HG02610 (cell line): ENCODE data around the gene DPM3.
"Not testable (repeated sequence)": the region's sequence is repeated elsewhere in the genome, so short reads cannot be mapped to it uniquely, and the experiment has no call there.

Source experiments
- ATAC-seq: cut with Tn5 transposase; IDR thresholded peaks from one replicate; pipeline ENCODE4 v1.9.1; 2021; ENCODE audit warnings: mild to moderate bottlenecking, moderate library complexity; ENCODE audit not compliant: unreplicated experiment

The DPM3 gene

DNA sequence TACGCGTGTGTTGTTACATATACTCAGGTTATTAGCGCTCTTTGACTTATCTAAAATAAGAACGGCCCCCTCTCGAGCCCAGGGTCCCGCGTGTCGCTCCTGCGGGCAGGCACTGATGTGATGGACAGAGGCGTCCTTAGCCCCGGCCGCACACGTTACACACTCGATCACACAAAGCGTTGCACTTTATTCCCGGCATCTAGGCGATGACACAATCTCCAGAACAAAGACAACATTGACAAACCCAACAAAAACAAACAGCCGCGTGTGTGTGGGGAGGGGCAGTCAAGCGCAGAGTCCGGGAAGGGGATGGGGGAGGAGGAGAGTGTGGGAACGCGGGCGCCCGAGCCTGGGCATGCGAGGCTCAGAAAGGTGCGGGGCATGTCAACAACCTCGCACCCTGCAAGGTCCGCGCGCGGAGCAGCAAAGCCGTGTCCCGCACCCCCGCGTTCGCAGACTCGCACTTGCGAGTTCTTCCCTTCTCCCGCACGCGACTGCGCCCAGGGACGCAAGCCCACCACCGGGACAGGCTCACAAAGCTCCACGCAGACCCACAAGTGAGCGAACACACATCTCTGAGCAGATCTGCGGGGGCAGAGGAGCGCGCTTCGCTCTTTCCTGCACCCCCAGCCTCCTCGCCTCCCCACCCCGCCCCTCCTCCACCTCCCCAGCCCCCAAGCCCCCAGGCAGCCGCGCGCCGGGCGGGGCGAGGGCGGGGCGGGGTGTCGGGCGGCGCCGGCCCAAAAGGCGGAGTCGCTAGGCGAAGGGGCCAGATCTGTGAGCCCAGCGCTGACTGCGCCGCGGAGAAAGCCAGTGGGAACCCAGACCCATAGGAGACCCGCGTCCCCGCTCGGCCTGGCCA, 13.0 kb downstream of the DPM3 start, which contains the start of gene EFNA1:
EFNA1 (plus strand) TSS at position 772 of the 862 bp plus-strand sequence. CDS start 102 bp downstream, outside the sequence.
- no peak for ATAC-seq

DNA sequence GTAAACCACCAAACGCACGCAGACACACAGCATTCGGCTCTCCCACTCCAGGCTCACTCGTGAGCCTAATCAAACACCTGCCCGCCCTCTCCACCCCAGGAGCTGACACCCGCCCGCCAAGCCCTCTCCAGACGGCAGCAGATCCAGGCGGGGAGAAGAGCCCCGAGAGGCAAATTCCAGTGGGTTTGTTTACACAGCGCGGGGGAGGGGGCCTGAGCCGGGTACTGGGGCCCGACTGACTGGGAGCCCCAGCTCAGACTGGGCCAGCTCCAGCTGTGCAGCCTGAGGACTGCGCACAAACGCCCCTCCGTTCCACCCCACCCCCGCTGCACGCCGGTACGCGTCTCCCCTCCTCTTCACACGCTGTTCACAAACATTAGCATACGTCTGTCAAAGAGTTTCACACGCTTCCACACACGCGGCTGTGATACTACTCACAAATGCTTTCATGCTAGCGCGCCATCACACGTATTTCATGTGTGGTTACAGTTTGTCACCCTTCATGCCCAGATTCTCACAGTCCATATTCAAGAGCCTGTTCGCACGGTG, 13.7 kb downstream of the DPM3 start:
- no peak for ATAC-seq

DNA sequence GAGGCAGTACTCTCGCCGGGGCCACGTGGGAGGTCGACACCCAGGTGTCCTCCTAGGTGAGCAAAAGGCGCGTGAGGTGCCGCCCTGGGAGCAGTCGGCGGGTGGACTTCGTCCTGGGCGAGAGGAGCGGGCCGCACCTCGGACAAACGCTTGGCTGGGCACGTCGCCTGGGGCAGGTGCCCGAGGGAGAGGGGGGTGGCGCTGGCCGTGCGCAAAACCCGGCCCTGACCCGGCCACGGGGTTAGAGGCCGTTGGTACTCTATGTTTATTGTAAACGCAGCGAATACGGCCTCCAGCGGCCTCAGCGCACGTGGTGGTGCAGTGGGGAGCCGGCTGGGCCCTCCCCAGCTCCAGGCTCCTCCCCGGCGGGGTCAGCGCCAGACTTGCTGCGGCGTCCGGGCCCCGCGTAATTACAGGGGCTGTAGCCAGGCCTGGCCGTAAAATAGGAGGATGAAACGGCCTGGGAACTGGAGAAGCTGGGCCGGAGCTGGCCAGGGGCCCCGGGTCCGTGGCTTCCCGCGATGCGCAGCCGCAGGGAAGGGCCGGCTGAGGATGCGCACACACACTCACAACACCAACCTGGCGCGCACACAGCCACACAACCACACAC, 14.3 kb downstream of the DPM3 start:
- no peak for ATAC-seq

DNA sequence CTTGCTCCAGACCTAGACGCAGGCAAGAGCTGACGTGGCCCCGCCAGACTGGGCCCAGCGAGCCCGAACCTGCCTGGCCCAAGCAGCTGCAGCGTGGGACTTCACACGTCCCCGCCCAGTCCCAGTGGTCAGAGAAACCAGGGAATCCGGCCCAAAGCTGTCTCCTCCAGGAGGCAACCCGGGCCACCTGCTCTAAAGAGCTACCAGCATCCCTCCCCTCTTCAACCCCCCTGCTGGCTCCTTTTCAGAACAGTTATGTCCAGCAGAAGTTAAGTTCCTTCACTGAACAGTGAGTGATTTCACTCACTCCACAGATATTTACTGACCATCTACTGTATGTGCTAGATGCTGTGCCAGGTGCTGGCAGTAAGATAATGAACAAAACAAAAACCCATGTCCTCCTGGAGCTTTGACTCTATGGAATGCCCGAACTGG, 14.8 kb downstream of the DPM3 start:
- ATAC-seq: no peak

DNA sequence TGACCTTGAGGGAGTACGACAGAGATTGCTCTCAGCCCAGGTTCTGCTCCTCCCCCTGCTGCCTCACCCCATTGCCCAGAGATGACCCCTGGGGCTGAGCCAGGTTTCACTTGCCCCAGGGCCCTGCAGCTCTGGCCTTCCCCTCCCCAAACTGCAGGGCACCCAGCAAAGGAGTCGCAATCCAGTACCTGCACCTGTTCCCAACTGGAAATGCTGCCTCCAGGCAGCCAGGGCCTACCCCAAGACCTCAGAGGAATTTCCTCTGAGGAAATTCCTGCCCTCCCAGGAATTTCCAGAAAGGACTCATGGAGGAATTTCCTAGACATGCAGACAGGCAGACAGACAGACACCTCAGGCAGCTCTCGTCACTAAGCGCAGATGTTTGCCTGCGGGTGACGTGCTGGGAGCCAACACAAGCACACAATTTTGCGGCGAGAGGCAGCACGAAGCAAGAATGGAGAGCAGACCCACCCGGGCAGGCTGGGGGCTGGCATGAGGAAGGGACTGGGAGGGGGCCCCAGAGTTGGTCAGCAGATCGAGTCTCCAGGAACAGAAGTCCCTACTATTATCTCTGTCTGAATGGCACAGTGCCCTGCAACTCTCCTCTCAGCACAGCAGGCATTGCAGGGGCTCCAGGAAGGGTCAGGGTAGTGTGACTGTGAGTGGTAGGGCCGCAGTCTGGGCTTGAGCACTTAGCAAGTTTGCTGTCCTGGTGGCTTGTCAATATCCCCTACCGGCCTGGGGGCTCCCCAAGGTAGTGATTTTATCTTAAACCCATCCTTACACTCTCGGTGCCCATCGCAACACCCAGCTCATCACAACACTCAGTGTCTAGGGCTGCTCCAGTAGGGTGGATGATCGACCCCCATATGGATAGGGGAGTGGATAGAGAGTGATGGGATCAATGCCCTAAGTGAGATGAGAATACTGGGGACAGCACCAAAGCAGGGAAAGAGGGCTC, 15.5 kb downstream of the DPM3 start:
- no peak for ATAC-seq

DNA sequence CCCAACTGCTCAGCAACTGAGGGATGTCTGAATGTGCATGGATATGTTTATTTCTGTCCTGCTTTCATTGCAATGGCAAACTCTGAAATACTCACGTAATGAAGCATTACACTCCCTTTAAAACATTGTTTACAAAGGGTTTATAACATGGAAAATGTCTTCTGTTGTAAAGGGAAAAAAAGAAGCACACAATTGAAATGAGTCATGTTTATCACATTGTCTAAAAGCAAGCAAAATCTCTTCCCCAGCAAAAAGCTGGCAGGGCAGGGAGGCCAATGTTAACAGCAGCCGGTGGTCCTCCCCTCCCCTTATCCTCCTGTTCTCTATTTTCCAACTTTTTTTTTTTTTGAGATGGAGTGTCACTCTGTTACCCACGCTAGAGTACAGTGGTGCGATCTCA, 16.5 kb downstream of the DPM3 start:
- no peak for ATAC-seq

DNA sequence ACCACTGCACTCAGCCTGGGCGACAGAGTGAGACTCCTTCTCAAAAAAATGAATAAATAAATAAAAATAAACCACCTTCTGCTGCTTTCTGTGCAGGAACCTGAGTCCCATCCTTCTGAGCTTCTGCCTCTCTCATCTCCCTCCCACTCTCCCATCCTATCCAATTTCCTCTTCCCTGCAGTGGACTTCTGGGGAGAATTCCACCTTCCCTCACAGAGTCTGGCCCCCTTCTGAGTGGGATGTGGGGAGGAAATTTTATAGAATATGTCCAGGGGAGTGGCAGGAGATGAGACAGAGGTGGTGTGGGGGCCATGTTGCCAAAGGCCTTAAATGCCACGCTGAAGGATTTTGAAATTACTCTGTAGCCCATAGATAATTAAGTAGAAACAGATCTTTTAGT, 18.0 kb downstream of the DPM3 start:
- no peak for ATAC-seq

DNA sequence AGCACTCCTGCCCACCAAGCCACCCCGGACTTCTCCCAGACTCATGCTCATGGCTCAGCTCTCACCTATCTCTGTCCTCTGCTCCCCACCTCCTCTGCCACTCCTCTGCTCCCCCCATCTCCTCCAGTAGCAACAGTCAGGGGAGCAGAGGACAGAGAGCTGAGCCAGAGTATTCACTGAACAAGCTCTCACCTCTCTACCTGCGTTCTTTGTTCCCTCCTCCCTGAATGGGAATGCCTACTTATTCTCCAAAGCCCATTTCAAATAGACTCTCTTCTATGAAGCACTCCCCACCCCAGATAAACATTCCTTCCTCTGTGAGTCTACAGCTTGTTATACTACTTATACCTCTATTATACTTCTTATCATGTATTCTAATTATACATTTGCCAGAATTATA, 19.1 kb downstream of the DPM3 start:
- no peak for ATAC-seq

DNA sequence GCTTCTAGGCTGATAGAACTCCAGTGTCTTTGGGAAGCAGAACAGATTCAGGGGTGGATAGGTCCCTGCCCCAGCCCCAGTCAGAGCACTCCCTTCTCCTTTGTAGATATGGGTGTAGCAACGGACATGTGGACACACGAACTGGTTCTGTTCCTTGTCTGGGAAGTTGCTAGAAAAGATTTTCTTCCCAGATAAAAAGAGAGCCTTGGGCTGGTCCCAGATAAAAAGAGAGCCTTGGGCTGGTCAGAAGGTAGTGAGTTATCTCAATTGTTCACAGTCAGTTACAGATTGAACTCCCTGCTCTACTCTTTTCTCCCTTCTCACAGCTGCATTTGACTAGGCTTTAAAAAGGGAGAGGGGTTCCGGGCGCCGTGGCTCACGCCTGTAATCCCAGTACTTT, 20.1 kb downstream of the DPM3 start:
- no peak for ATAC-seq

DNA sequence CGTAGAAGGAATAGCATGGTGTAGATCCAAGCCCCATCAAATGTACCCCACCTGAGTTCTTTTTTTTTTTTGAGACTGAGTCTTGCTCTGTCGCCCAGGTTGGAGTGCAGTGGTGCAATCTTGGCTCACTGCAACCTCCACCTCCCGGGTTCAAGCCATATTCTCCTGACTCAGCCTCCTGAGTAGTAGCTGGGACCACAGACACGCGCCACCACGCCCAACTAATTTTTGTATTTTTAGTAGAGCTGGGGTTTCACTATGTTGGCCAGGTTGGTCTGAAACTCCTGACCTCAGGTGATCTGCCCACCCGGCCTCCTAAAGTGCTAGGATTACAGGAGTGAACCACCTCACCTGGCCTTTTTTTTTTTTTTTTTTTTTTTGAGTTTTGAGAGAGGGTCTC, 22.2 kb downstream of the DPM3 start:
- not testable (repeated sequence) for ATAC-seq

DNA sequence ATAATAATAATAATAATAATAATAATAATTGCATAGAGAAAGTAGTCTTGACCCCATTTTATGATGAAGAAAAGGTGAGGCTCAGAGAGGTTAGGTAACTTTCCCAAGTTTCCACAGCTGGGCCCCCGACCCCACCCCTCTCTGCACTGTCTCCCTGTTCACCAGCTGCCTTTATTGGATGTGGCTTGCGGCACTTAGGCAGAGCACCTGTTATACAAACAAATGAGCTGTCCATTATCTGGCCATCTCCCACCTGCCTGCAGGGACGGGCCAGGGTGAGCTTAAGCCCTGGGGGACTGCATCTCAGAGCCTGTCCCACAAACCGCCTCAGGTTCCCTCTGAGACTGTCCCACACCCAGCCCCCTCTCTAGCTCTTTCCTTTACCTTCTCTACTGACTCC, 22.7 kb downstream of the DPM3 start:
- no peak for ATAC-seq

DNA sequence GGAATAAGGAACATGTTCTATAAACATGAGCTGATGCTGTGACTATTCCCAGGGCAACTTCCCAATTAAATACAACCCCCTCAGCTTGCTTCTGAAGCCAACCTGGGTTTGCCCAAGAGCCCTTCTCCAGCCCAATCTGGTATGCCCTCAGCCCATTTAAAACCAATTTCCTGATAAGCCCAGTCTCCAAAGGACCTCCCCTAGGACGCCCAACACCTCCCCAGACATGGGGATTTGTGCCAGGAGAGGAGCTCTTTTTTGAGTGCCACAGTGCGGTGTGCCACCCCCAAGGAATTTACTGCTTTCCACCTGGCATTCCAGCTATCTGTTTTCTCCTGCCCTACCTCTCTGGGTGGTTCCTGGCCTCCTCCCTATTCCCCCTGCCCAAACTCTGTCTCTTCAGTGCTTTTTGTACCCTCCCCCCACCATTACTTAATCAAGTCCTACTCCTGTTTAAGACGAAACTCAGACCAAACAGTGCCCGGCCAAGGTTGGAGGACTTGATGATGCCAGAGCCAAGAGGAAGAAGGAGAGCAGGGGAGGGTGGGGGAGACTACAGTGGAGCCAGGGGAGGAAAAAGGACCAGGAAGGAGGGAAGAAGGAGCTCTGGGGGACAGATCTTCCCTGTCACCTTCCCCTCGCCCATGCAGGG, 24.1 kb downstream of the DPM3 start:
- ATAC-seq: no peak

DNA sequence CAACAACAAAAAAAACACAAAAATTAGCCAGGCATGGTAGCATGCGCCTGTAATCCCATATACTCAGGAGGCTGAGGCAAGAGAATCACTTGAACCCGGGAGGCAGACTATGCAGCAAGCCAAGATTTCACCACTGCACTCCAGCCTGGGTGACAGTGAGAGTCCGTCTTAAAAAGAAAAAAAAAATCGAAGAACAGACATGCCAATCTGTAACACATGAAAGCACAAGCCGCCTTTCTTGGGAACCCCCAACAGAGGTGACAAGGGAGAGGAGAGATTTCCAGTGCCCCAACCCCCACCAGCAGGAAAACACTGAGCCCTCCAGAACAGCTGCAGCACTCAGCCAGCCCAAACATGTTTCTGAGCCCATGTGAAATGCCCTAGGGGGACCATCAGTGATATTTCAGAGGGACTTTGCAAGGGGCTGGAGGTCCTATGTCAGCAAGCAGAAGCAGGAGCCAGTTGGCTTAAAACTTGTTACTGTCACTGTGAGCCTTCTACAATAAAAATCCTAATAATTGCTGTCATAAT, 26.8 kb downstream of the DPM3 start:
- no peak for ATAC-seq

DNA sequence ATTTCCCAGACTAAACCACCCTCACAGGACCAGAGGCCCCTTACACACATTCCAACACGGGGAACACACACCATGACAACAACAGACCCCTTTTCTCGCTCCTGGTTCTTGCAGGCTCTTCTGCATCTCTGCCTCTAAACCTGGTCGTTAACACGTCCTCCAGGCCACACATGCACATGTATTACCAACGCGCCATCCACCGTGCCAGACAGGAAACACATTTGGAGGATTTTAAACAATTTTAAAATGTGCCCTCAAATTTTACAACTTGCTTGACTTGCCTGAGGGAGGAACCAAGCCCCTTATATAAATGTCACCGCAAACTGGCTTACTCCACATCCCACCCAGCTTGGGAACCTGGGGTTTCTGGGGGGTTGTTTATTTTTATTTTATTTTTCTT, 29.5 kb downstream of the DPM3 start:
- ATAC-seq: no peak

DNA sequence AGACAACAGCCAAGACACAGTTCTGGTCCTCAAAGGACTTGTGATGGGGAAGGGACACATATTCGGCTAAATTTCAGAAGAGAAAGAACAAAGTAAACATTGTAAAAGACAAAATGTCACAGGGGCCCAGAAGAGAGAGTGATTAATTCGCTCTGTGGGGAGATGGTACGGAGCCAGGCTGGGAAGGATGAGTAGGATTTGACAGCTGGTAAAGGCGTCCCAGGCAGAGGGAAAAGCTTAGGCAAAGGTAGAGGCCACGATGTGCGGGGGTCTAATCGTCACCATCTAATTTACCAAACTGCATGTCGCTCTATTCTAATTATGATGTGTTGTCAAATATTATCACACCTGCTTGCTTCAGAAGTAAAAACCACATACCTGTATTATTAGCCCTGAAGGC, 29.9 kb downstream of the DPM3 start:
- no peak for ATAC-seq

DNA sequence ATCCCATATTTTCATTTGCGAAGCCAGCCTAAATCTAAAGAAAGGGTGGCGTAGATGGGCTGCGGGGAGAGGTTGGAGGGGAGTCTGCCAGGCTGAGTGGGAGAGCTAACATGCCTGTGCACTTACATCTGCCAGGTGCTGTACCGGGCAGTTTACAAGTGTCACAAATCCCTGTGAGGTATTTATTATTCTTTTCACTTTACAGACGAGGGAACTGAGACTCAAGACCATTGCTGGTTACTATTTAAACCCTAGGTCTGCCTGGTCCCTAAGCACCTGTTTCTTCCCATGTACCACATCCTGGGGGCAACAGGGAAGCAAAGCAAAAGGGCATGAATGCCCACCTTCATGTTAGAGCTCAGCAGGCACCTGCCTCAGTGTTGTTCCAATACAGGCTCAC, 32.0 kb downstream of the DPM3 start:
- no peak for ATAC-seq

DNA sequence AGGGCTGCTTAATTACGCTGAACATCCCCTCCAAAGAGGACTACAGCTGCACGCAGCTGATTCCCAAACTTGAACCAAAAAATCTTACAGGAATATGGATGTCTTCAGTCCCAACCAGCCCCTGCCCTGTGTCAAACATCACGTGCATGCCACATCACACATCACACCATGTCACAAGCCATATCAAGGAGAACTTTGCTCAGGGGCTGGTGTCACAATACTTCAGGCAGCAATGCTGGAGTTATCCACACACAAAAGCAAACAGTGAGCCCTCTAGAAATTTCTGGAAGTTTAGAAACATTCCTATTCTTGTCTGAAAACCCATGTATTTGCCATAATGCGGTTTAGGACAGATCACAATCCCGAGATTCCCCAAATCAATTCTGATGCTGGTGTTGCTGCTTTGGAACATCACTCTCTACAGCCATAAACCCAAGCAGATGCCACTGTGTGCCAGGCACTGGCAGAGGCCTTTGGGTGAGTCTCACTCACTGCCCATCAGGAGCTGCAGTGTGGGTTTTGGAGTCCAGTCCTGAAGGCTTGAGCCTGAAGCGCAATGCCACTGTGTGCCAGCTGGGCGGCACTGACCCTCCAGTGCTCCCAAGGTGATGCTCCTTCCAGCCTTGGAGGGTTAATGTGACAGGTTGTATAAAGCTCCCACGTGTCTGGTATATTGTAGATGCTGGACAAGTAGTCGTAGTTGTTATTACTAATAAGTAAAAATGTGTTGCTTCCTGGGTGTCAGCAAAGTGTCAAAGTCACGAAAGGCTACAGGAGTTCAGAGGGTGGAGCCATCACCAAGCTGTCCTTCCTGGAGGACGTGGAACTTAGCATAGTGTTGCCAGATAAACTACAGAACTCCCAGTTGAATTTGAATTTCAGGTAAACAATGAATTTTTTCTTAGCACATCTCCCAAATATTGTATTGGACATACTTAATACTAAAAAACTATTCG, 32.7 kb downstream of the DPM3 start:
- ATAC-seq: no peak

DNA sequence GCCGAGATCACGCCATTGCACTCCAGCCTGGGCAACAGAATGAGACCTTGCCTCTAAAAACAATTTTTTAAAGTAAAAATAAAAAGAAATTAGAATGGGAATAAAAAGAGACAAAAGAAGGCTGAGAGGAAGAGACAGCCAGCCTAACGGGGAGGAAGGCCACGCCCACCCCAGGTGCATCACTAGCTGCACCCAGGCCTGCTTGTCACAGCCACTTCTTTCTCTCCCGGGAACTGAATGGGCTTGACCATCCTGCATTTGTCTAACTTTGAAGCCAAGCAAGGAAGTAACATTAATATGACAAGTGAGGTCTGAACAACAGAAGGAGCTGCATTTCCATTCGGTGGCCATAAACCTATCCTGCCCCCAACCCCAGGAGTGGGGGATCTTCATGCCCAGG, 33.5 kb downstream of the DPM3 start:
- no peak for ATAC-seq

DNA sequence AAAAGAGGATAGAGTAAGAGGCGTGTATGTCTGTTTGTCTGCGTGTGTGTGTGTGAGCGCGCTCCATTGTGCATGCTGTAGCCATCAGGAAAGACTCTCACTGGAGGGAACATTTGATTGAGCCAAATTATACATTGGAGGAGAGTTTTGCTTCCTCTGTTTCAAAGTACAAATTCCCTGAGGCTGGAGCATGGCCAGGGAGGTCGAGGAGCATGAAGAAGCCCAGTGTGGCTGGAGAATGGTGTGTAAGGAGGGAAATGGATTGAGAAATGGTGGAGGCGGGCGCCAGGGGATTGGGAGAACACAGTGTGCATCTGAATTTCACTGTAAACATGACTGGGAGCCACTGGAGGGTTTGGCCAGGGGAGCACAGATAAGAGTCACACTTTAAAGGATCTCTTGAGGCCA, 34.7 kb downstream of the DPM3 start:
- no peak for ATAC-seq
